GM23248 (cell line): ENCODE results near the gene GPR137B.

ENCODE experiments used
- EZH2 ChIP-seq: fragments of 200-600 bp; sonication (generic); IDR thresholded peaks from 2 replicates; pipeline ENCODE4 v1.6.1; 2018; ENCODE audit warnings: antibody characterized with exemption, mild to moderate bottlenecking; ENCODE audit not compliant: insufficient read depth, poor library complexity, severe bottlenecking
- EZH2phosphoT487 ChIP-seq: fragments of 200-600 bp; sonication (generic); IDR thresholded peaks from 2 replicates; pipeline ENCODE4 v1.6.1; 2018; ENCODE audit warnings: antibody characterized with exemption, moderate library complexity, mild to moderate bottlenecking, low read depth; ENCODE audit not compliant: insufficient read depth

GRCh38 chr1:236114076-236114747 is 28.1 kb upstream of the GPR137B start:
- TF ChIP-seq EZH2 = no peak
- TF ChIP-seq EZH2phosphoT487 = no peak
